NCI-H1694 (cell line): ENCODE data around the gene ITGAE.
"Not testable (repeated sequence)": the region's sequence is repeated elsewhere in the genome, so short reads cannot be mapped to it uniquely, and the experiment has no call there.

Experiments used
- DNase-seq: peaks from one replicate; lab custom pipeline; 2025; lab: John Stamatoyannopoulos, UW

Gene ITGAE

DNA sequence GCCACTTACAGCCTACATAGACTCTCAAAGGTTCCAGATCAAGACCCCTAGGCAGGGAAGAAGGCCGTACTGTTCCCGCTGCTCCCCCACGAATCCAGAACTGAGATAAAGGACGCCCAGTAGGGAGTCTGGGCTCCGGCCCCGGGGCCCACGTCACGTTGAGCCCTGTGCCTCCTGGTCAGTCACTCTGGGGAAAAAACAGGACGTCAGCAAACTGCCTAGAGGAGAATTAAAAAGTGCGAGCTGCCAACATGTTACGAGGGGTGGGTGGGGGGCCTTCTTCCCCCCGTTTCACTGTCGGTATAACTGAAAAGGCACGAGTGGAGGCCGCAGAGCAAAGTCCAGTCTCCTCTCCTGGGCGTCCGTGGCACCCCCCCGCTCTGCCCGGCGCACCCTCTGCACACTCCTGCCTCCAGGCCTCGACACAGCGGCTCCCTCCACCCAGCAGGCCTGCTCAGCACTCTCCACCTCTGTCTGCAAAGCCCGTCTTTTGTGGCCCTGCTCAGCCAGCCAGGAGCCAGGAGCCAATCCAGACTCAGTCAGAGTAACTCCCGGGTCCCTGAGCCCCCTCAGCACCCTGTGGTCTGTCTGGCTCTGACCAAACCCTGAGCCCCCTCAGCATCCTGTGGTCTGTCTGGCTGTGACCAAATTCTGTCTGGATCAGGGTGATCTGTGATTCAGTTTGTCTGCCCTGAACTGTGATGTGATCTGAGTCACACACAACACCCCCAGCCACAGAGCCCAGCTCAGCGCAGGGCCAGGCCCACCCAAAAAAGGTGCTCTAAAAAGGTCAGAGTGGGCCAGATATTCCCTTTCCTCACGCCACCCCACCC, 6.2 kb downstream of the ITGAE start:
- no peak for DNase-seq

DNA sequence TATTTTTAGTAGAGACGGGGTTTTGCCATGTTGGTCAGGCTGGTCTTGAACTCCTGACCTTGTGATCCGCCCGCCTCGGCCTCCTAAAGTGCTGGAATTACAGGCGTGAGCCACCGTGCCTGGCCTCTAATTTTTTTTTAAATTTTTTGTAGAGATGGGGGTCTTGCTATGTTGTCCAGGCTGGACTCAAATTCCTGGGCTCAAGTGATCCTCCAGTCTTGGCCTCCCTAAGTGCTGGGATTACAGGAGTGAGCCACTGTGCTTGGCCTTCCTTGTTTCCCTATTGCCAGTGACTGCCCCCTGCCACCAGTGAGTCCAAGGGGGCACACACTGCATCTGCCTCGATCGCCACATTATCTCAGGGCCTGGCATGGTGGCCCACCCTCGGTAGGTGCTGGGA, 6.8 kb downstream of the ITGAE start:
- DNase-seq: not testable (repeated sequence)

DNA sequence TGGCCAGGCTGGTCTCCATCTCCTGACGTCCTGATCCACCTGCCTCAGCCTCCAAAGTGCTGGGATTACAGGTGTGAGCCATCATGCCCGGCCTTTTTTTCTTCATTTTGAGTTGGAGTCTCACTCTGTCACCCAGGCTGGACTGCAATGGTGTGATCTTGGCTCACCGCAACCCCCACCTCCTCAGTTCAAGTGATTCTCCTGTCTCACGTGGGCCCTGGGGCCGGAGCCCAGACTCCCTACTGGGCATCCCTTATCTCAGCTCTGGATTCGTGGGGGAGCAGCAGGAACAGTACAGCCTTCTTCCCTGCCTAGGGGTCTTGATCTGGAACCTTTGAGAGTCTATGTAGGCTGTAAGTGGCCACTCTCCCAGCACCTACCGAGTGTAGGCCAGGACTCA, 7.7 kb downstream of the ITGAE start:
- DNase-seq: not testable (repeated sequence)

DNA sequence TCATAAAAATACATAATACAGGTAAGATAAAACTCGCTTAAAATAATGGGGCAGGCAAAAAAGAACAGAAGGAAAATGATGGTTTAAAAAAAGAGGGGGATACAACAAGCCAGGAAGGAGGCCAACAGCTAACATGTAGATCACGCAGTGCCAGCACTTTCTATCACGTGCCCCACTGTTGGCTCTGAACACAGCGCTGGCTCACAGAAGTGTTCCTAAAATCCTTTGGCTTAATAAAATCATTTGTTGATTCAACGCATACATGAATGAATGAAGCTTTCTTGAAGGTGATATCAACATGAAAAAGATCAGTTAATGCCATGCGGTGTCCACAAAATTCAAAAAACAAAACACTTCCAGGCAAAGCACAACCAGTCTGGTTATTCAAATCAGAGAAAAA, 8.5 kb downstream of the ITGAE start:
- no peak for DNase-seq

DNA sequence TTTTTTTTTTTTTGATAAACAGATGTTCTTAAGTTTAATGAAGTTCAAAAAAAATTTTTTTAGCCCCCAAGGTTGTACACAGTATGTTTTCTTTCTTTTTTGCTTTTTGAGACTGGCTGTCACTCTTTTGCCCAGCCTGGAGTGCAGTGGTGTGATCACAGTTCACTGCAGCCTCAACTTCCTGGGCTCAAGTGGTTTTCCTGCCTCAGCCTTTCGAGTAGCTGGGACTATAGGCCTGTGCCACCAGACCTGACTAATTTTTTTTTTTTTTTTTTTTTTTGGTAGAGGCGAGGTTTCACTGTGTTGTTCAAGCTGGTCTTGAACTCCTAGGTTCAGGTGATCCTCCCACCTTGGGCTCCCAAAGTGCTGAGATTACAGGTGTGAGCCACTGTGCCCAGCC, 12.8 kb downstream of the ITGAE start:
- DNase-seq: no peak

DNA sequence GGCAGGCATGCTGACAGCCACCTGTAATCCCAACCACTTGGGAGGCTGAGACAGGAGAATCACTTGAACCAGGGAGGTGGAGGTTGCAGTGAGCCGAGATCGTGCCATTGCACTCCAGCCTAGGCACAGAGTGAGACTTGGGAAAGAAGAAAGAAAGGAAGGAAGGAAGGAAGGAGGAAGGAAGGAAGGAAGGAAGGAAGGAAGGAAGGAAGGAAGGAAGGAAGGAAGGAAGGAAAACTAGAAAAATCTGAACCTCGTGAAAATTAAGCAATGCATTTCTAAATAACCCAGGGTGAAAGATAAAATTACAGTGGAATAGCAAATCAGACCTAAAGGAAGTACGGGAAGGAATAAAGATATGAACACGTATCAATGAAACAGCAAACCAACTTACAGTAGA, 15.7 kb downstream of the ITGAE start:
- DNase-seq: not testable (repeated sequence)

DNA sequence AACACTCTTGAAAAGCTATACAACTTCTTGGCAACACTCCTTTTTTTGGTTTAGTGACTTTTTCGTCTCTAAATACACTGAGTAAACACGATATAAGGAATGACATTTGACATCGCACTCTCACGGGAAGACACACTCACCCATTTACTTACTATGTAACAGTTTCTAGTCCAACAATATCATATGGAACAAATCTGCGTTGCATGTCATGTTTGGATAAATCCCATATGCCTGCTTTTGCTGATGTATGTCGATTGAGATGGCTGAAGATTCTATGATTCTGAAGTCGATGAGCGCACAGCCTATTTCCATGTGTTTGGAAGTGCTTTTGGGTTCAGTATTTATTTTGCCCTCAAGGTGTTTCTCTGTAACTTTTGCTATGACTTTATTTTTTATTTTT, 18.2 kb downstream of the ITGAE start:
- DNase-seq: no peak

DNA sequence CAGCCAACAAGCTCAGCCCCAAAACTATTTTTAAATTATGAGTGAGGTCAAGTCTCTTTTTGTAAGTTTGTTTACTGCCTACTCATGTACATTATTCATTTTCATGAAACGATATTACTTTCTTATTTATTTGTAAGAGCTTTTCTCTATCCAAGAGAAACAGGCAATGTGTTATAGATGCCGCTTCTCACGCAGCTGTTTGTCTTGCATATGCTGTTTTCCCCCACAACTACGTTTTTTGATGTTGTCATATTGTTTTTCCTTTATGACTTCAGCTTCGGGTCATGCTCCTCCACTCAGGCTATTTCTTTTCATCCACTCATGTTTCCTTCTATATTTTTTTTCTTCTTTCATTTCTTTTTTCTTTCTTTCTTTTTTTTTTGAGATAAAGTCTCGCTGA, 20.0 kb downstream of the ITGAE start:
- no peak for DNase-seq

DNA sequence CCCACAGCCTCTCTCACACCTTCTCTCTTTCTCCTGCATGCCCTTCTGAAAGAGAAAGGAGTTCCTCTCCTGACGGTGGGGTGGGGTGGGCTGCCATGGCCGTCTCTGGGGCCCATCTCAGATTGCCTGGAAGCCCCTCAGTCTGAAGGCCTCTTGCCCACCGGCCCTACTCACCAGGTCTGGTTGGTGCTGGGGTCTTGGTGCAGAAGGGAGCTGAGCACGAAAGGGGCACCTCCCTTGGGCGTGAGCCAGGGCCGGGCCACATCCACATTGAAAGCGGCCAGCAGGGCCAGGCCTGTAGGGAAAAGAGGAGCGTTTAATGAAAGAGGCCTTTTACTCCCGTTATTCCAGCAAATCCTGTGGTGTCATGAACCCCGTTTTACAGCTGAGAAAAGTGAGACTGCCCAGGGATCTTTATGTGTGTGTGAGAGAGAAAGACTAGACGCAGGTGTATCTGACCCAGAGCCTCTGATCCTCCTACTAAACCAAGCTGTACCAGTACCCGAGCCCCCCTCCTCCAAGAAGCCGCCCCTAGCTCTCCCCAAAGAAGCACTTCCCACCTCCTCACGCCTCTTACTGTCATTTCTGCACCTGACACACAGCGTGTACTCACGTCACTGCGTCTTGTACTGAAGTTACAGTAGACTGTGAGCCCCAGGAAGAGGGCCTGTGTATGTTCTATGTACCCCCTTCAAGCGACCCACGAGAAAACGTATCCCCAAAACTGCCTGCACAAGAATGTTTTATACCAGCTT, 23.4 kb downstream of the ITGAE start:
- no peak for DNase-seq

DNA sequence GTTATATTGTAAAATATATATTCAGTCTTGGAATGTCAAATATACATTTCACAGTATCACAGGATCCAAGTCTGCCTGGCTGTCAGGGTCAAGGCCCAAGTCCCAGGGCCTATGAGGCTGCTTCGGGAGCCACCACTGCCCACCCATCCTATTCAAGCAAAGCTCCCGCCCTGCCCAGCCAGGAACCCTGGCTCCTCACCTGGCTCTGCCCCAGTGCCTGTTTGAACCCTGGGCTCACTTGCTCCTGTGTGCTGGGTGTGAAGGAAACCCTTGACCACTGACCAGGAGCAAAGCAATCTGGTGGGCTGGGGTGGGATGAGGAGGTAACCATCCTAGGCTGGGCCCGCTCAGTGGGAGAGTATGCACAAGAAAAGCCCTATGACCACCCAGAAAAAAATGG, 27.0 kb downstream of the ITGAE start:
- no peak for DNase-seq

DNA sequence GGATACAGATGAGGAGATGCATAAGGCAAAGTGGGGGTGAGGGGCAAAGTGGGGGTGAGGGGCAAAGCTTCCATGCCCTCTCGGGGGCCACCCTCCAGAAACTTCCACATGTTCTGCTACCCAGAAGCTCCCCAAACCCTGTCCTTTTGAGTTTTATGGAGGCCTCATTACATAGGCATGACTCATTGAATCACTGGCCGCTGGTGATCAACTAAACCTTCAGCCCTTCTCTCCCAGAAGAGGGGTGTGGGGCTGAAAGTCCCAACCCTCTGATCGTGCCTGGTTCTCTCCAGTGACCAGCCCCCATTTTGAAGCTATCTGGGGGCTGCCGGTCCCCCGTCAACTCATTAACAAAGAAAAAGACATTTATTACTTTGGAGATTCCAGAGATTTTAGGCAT, 27.5 kb downstream of the ITGAE start:
- DNase-seq: no peak

DNA sequence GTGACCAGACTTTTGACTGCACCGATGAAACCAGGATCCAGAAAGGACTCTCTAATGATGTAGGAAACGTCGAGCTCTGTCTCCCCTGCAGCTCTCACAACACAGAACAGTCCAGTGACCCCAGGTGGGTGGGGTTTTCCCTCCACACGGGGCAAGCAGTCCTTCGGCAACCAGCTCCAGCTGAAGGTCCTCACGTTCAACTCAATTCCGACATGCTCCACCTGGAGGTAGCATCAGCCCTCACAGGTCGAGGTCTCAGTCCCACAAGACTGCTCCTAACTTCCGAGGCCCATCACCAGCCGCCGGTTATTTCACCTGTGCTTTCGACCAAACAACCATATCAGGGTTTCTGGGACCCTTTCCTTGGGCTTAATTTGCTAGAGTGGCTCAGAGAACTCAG, 28.2 kb downstream of the ITGAE start:
- DNase-seq: no peak

DNA sequence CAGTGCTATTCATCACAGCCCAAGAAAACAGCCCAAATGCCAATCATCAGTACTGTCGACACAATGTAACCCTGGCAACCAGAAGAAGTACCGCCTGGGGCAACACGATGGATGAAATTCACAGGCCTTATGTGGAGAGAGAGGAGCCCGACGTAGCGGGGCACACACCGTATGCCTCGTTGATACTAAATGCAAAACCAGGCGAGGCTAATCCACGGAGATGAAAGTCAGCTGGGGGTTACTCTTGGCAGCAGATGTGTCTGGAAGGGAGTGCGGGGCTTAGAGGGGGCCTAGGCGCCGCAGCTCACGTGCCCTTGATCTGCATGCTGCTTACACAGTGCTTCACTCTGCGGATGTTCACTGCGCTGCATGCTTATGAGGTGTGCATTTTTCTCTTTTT, 29.8 kb downstream of the ITGAE start:
- no peak for DNase-seq

DNA sequence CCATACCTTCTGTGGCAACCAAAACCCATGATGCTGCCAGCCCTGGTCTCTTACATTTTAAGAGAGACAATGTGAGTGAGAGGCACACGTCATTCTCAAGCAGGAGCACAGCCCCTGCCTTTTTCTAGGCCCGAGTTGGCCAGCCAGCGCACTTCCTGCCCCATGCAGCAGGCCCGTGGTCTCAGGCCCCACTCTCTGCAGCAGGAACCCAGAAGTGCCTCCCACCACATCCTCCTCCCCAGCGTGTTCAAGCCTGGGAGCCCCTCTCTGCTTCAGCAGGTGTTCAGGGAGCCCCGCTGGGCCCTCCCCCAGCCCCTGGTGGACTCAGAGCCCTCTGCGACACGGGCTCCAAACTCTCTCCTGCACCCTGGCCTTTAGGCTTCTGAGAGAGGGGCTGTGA, 30.5 kb downstream of the ITGAE start:
- no peak for DNase-seq

DNA sequence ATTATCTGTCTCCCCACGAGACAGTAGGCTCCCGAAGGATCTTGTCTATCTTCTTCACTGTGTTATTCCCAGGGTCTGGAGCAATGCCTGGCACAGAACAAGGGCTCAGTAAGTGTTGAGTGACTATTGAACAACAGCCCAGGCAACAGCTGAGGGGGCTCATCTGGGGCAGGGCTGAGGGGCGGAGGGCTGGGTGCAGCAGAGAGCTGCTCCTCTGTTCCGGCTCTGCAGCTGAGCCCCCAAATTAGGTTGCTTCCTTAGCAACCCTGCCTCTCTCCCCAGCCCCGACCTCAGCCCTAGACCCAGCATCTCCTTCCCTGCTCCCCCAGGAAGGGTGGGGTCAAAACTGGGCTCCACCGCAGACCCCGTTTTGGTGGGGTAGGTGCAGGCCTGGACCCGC, 32.2 kb downstream of the ITGAE start:
- no peak for DNase-seq

DNA sequence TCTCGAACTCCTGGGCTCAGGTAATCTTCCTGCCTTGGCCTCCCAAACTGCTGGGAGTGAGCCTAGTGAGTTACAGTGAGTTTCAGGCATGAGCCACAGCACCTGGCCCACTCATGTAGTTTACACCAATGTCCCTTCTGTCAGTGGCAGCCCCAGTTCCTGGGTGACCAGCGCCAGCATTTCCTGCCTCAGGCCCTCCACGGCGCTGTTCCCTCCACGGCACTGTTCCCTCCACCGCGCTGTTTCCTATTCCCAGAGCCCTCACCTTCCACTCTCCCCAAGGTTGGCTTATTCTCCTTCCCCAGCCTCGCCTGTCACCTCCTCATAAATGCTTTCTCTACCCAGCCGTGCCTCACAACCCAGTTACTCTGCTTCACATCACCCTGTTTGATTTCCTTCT, 32.6 kb downstream of the ITGAE start:
- no peak for DNase-seq

DNA sequence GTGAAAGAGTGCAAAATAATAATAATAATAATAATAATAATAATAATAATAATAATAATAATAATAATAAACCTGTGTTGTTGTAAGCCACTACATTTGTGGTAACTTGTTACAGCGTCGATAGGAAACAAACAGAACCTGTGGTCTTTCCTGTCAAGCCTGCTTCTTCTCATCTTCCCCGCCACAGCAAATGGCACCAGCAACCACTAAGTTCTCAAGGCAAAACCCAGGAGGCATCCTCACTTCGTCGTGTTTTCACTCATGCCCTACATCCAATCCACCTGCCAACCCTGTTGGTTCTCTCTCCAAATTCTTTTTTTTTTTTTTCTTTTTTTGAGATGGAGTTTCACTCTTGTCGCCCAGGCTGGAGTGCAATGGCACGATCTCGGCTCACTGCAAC, 34.2 kb downstream of the ITGAE start:
- no peak for DNase-seq

DNA sequence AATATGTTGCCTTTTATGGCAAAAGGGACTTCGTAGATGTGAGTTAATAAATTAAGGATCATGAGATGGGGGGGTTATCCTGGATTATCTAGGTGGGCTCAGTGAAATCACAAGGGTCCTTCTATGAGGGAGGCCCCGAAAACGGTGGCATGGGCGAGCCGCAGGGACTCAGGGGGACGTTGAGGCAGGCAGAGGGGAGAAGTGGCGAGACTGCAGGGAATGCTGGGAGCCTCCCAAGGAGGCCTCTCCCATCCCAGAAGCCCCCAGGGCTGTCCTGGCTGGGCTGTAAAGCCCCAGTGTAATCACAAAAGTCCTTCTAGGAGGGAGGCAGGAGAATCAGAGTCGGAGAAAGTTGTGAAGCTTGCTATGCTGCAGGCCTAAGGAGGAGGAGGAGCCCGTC, 35.0 kb downstream of the ITGAE start:
- DNase-seq: no peak

DNA sequence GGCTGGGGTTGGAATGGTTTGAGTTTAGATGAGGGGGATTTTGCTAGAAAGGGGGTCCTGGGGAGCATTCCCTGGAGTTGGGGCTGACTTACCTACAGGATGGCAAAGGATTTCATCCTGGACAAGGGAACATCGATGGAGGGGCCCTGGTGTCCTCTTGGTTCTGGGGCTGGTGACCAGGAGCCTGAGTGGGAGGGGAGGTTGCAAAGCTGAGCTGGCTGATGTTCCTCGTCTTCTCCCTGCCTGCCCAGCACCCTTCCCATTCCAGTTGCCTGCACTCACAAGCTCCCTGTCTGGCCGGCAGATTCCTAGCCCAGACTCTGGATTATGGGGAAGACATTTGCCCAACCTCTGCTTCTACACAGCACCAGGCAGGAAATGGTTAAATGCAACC, 37.2 kb downstream of the ITGAE start:
- DNase-seq: no peak

DNA sequence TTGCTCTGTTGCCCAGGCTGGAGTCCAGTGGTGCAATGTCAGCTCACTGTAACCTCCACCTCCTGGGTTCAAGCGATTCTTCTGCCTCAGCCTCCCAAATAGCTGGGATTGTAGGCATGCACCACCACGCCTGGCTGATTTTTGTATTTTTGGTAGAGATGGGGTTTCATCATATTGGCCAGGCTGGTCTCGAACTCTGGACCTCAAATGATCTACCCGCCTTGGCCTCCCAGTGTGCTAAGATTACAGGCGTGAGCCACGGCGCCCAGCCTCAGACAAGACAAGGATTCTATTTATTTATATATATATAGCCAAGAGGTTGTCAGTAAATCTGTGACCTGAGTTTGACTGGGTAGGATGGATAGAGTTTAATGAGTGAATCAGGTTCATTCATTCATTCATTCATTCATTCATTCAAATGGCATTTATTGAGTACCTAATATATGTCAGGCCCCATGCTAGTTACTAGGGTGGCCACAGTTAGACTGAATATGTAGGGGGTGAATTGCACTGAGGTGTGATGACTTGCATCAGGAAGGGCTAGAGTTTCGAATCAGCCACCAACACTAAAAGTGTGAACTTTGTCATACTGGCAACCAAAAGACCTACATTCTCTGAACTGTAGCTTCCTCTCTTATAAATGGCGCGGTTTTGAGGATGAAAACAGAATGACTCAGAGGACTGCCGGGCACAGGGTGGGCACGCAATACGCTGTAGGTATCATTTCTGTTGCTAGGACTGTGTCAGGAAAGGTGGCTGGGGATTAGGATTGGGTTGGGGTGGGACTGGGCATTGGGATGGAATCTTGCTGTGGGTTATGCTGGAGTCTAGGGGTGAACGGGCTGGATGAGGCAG, 37.8 kb downstream of the ITGAE start:
- no peak for DNase-seq

DNA sequence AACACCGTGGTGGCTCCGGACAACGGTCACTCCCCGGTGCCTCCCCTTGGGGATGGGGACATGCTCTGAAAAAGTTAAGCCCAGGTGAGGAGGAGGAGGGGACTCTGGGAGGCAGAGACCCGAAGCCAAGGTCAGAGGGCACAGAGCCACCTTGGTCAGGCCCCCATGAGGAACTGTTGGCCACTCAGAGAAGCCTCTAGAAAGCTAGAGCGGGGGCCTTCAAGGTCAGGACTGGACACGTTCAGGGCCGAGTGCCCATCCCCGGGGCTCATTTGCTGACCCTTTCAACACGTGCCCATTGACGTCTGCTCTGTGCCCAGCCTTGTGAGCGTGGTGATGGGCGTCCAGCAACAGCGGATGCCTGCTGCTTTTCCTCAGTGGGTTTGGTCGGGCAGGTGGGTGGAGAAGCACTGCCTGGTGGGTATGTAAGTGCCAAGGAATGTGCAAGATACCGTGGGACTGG, 39.0 kb downstream of the ITGAE start:
- no peak for DNase-seq

DNA sequence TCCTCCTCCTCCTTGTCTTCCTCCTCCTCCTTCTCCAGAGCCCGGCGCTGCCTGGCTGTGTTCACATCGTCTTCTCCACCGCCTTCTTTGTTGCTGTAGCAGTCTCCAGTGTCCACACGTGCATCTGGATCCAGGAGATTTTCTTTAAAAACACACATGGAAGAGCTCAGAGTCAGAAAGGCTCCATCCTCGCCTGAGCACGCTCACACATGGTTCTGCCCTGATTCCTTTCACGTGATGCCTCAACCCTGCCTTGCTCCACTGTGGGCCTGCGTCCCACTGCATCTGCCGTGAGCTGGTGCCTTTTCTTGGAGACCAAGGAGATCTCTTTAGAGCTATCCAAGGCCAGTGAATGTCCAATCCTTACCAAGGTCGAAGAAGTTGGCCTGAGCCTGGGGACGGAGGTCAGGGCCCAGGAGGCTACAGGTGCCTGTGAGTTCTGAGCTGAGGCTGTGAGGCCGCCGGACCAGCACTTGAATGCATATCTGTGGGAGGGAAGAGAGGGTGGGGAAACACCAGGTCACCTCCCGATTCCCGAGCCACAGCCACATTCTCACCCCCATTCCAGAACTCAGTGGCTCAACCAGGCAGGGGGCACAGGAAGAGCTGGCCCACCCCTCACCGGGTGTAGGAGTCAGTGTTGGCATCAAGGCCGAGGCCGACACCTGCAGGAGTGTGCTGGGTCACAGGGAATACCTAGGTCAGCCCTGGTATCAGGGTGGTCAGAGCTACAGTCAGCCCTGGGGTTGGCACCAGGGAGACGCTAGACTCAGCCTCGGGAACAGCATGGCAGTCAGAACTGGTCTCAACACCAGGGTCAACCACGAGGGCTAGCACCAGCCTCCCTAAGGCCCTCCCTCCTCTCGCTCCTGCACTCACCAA, 39.7 kb downstream of the ITGAE start:
- DNase-seq: no peak
